ENCODE measurements around the gene HIGD1A.

HIGD1A gene

GRCh38 chr3:42773409-42773751, 30.9 kb downstream of the HIGD1A start:
- no peak for DNase-seq (ENCODE audit: low spot score)
- in situ Hi-C loops (cut with MboI; ENCODE audit: low pct_unique_long_range_greater_than_20kb, low sequenced_read_pairs, unreplicated experiment): no loop called here
- TF ChIP-seq CTCF (IDR thresholded peaks at IDR 0.05; ENCODE audit: extremely low read depth, insufficient read depth, missing control alignments): no peak

GRCh38 chr3:42772670-42773408, 31.5 kb downstream of the HIGD1A start, which contains the start of gene CCDC13:
Gene CCDC13 (minus strand): TSS chr3:42773253. CDS start chr3:42758345, 14,908 bp downstream.
- in situ Hi-C loops (cut with MboI; ENCODE audit: low pct_unique_long_range_greater_than_20kb, low sequenced_read_pairs, unreplicated experiment): no loop called here
- no peak for TF ChIP-seq CTCF (IDR thresholded peaks at IDR 0.05; ENCODE audit: extremely low read depth, insufficient read depth, missing control alignments)
- DNase-seq (ENCODE audit: low spot score): peak; percentile 97

- in situ Hi-C loops (cut with MboI; ENCODE audit: low pct_unique_long_range_greater_than_20kb, low sequenced_read_pairs, unreplicated experiment): no loop called here
- TF ChIP-seq CTCF (IDR thresholded peaks at IDR 0.05; ENCODE audit: extremely low read depth, insufficient read depth, missing control alignments): no peak
Observed at GRCh38 chr3:42771271-42771670, 33.0 kb downstream of the HIGD1A start.

GRCh38 chr3:42769477-42770131, 34.7 kb downstream of the HIGD1A start:
- TF ChIP-seq CTCF (IDR thresholded peaks at IDR 0.05; ENCODE audit: extremely low read depth, insufficient read depth, missing control alignments): no peak
- in situ Hi-C loops (cut with MboI; ENCODE audit: low pct_unique_long_range_greater_than_20kb, low sequenced_read_pairs, unreplicated experiment): no loop called here
- DNase-seq (ENCODE audit: low spot score): no peak

More at GRCh38 chr3:42771271-42771670, 33.0 kb downstream of the HIGD1A start:
- no peak for DNase-seq (ENCODE audit: low spot score)

GRCh38 chr3:42764561-42765295, 39.6 kb downstream of the HIGD1A start:
- TF ChIP-seq CTCF (IDR thresholded peaks at IDR 0.05; ENCODE audit: extremely low read depth, insufficient read depth, missing control alignments): no peak
- in situ Hi-C loops (cut with MboI; ENCODE audit: low pct_unique_long_range_greater_than_20kb, low sequenced_read_pairs, unreplicated experiment): no loop called here
- DNase-seq (ENCODE audit: low spot score): no peak

- DNase-seq (ENCODE audit: low spot score): no peak
- in situ Hi-C loops (cut with MboI; ENCODE audit: low pct_unique_long_range_greater_than_20kb, low sequenced_read_pairs, unreplicated experiment): no loop called here
- no peak for TF ChIP-seq CTCF (IDR thresholded peaks at IDR 0.05; ENCODE audit: extremely low read depth, insufficient read depth, missing control alignments)
Observed at GRCh38 chr3:42764115-42764514, 40.2 kb downstream of the HIGD1A start.

Data from GM13977 (cell line).